H1 (cell line): ENCODE results near the gene ERO1A. TPM values are rescaled to one million over a fixed set of nuclear protein-coding genes. Genes with fewer than 3 reads are reported as not detected.

Experiments used
- CTCF ChIA-PET: fragments of 300-600 bp; sonication (Branson Sonifier 250); formaldehyde crosslinking; loops from one replicate; lab custom pipeline; 2021; ENCODE audit not compliant: partially characterized antibody; lab: Charles Lee
- POLR2A ChIA-PET: fragments of 300-600 bp; sonication (Branson Sonifier 250); formaldehyde crosslinking; loops from one replicate; lab custom pipeline; 2021; ENCODE audit warnings: inconsistent platforms; ENCODE audit not compliant: partially characterized antibody; lab: Charles Lee
- DNase-seq, 2 experiments: peaks; one replicate each; pipeline versions ENCODE4 v3.0.0 to v3.0.0-alpha.2; 2010 to 2022; ENCODE audit warnings: low spot score in 2 of 2, low read depth in 1 of 2, mixed read lengths in 1 of 2
- FAIRE-seq: peaks from 2 replicates; lab custom pipeline; 2011; peaks lifted over from hg19 to GRCh38; lab: Jason Lieb, UNC
- H2AFZ ChIP-seq: 2 replicates; pipeline ENCODE4 v1.8.1; 2012; ENCODE audit warnings: low read length, inconsistent platforms
- H2AK5ac ChIP-seq: 2 replicates; pipeline ENCODE4 v1.6.1; 2013; ENCODE audit warnings: low read depth, low read length
- H2BK120ac ChIP-seq: replicated peaks from 2 replicates; pipeline ENCODE3; 2013; ENCODE audit warnings: low read depth, low read length, inconsistent platforms
- H2BK12ac ChIP-seq: 2 replicates; pipeline ENCODE4 v1.6.1; 2013; ENCODE audit warnings: low read depth, low read length
- H2BK15ac ChIP-seq: 2 replicates; pipeline ENCODE4 v1.6.1; 2013; ENCODE audit warnings: low read length
- H2BK20ac ChIP-seq: 2 replicates; pipeline ENCODE4 v1.6.1; 2013; ENCODE audit warnings: low read length
- H2BK5ac ChIP-seq: 2 replicates; pipeline ENCODE4 v1.6.1; 2013; ENCODE audit warnings: low read depth, low read length
- H3K14ac ChIP-seq: 2 replicates; pipeline ENCODE4 v1.6.1; 2013; ENCODE audit warnings: inconsistent platforms; ENCODE audit not compliant: insufficient read length
- H3K18ac ChIP-seq: 2 replicates; pipeline ENCODE4 v1.6.1; 2013; ENCODE audit warnings: low read length; ENCODE audit errors: extremely low read depth
- H3K23ac ChIP-seq: 2 replicates; pipeline ENCODE4 v1.6.1; 2013; ENCODE audit warnings: inconsistent platforms; ENCODE audit not compliant: insufficient read length
- H3K23me2 ChIP-seq: 2 replicates; pipeline ENCODE4 v1.6.1; 2013; ENCODE audit warnings: low read depth, low read length
- H3K27ac ChIP-seq: 2 replicates; pipeline ENCODE4 v1.6.1; 2011; ENCODE audit warnings: low read depth, low read length, inconsistent platforms
- H3K27me3 ChIP-seq, 4 experiments: replicated peaks in 1 of 4; 1 replicate in 1 of 4; 2 replicates in 3 of 4; pipeline versions ENCODE4 v1.6.1 to v1.8.1; 2011 to 2013; ENCODE audit warnings: low read length in 3 of 4, mild to moderate bottlenecking in 3 of 4, inconsistent platforms in 2 of 4, mixed read lengths in 2 of 4, moderate library complexity in 1 of 4; ENCODE audit not compliant: control insufficient read depth in 3 of 4, insufficient read depth in 3 of 4; ENCODE audit errors: extremely low read depth in 1 of 4
- H3K36me3 ChIP-seq, 4 experiments: 2 replicates each; pipeline versions ENCODE4 v1.6.1 to v1.8.1; 2011 to 2013; ENCODE audit warnings: mild to moderate bottlenecking in 4 of 4, low read length in 3 of 4, moderate library complexity in 2 of 4, control low read depth in 1 of 4, inconsistent platforms in 1 of 4; ENCODE audit not compliant: insufficient read depth in 4 of 4, control insufficient read depth in 2 of 4
- H3K4ac ChIP-seq: replicated peaks from 2 replicates; pipeline ENCODE3; 2013; ENCODE audit warnings: low read length, low read depth, mixed read lengths, inconsistent platforms; ENCODE audit not compliant: insufficient read length
- H3K4me1 ChIP-seq, 4 experiments: replicated peaks in 1 of 4; 1 replicate in 1 of 4; 2 replicates in 3 of 4; pipeline versions ENCODE4 v1.6.1 to v1.8.1; 2011 to 2013; ENCODE audit warnings: low read length in 3 of 4, inconsistent platforms in 2 of 4, mixed read lengths in 1 of 4; ENCODE audit not compliant: insufficient read depth in 4 of 4, control insufficient read depth in 3 of 4
- H3K4me2 ChIP-seq, 2 experiments: 2 replicates each; pipeline versions ENCODE4 v1.6.1 to v1.8.1; 2011 to 2013; ENCODE audit warnings: low read depth in 2 of 2, low read length in 2 of 2, control low read depth in 1 of 2, inconsistent platforms in 1 of 2, mild to moderate bottlenecking in 1 of 2; ENCODE audit not compliant: insufficient read depth in 1 of 2
- H3K4me3 ChIP-seq, 4 experiments: fragments of 200-600, 300-600 bp in 1 of 4; sonication (generic), shearing (Covaris generic), sonication (Bioruptor Twin) in 1 of 4; 2 replicates each; pipeline versions ENCODE4 v1.5.1 to v1.8.1; 2011 to 2016; ENCODE audit warnings: low read length in 4 of 4, low read depth in 3 of 4, control low read depth in 2 of 4, inconsistent platforms in 2 of 4, mild to moderate bottlenecking in 2 of 4, mixed read lengths in 1 of 4, moderate library complexity in 1 of 4; ENCODE audit not compliant: insufficient read depth in 2 of 4; ENCODE audit errors: extremely low read depth in 1 of 4
- H3K56ac ChIP-seq: replicated peaks from 2 replicates; pipeline ENCODE3; 2013; ENCODE audit warnings: low read depth, mild to moderate bottlenecking, mixed read lengths, low read length, inconsistent platforms; ENCODE audit not compliant: insufficient read length
- H3K79me1 ChIP-seq: 2 replicates; pipeline ENCODE4 v1.6.1; 2013; ENCODE audit warnings: low read depth, low read length, control low read depth
- H3K79me2 ChIP-seq, 2 experiments: 2 replicates each; pipeline versions ENCODE4 v1.6.1 to v1.8.1; 2012 to 2013; ENCODE audit warnings: low read length in 2 of 2, mild to moderate bottlenecking in 2 of 2, inconsistent platforms in 1 of 2; ENCODE audit not compliant: insufficient read depth in 2 of 2, control insufficient read depth in 1 of 2
- H3K9ac ChIP-seq, 4 experiments: replicated peaks in 1 of 4; 1 replicate in 1 of 4; 2 replicates in 3 of 4; pipeline versions ENCODE4 v1.6.1 to v1.8.1; 2011 to 2013; ENCODE audit warnings: low read depth in 3 of 4, low read length in 3 of 4, control low read depth in 2 of 4, mild to moderate bottlenecking in 2 of 4, moderate library complexity in 2 of 4, inconsistent platforms in 1 of 4; ENCODE audit errors: extremely low read depth in 1 of 4
- H3K9me3 ChIP-seq, 2 experiments: 2 replicates each; pipeline versions ENCODE4 v1.6.1 to v1.8.1; 2012 to 2013; ENCODE audit warnings: mild to moderate bottlenecking in 2 of 2, moderate library complexity in 2 of 2, control low read depth in 1 of 2, inconsistent platforms in 1 of 2, low read depth in 1 of 2, low read length in 1 of 2, mixed read lengths in 1 of 2; ENCODE audit not compliant: insufficient read depth in 2 of 2
- H4K20me1 ChIP-seq, 2 experiments: replicated peaks in 1 of 2; 2 replicates each; pipeline versions ENCODE3 to v1.8.1; 2011 to 2013; ENCODE audit warnings: inconsistent platforms in 2 of 2, low read length in 2 of 2, mild to moderate bottlenecking in 1 of 2; ENCODE audit not compliant: insufficient read depth in 2 of 2, control insufficient read depth in 1 of 2
- H4K5ac ChIP-seq: 2 replicates; pipeline ENCODE4 v1.6.1; 2013; ENCODE audit warnings: low read length, low read depth, mixed read lengths, inconsistent platforms; ENCODE audit not compliant: insufficient read length
- H4K8ac ChIP-seq: 2 replicates; pipeline ENCODE4 v1.8.0; 2013; ENCODE audit warnings: mild to moderate bottlenecking, moderate library complexity, low read length, inconsistent platforms; ENCODE audit not compliant: insufficient read depth; ENCODE audit errors: extremely low read depth
- H4K91ac ChIP-seq: replicated peaks from 2 replicates; pipeline ENCODE3; 2013; ENCODE audit warnings: low read length, mixed read lengths, inconsistent platforms; ENCODE audit not compliant: insufficient read length
- ATF2 ChIP-seq: IDR thresholded peaks from 2 replicates; pipeline ENCODE4 v1.6.1; 2012; ENCODE audit warnings: low read length, inconsistent platforms
- CBX8 ChIP-seq: fragments of 300-800, 300-1000 bp; sonication (generic); IDR thresholded peaks from 2 replicates; pipeline ENCODE4 v1.7.1; 2016; ENCODE audit warnings: low read depth, low read length, borderline replicate concordance
- CHD1 ChIP-seq: IDR thresholded peaks from 2 replicates; pipeline ENCODE4 v1.6.1; 2012; ENCODE audit warnings: low read depth, low read length, improper control_type of control experiment
- FOSL1 ChIP-seq: IDR thresholded peaks from 2 replicates; pipeline ENCODE4 v1.6.1; 2011; ENCODE audit warnings: mild to moderate bottlenecking, low read depth, low read length, moderate library complexity; ENCODE audit not compliant: insufficient read depth
- HDAC6 ChIP-seq: IDR thresholded peaks from one replicate; pipeline ENCODE4 v1.7.1; 2012; ENCODE audit warnings: low read depth, mild to moderate bottlenecking, inconsistent platforms, low read length, moderate library complexity
- JUND ChIP-seq: IDR thresholded peaks from 2 replicates; pipeline ENCODE4 v1.6.1; 2011; ENCODE audit warnings: mild to moderate bottlenecking, improper control_type of control experiment, low read length
- KDM1A ChIP-seq: fragments of 200-600, 300-600 bp; sonication (generic); IDR thresholded peaks from 2 replicates; pipeline ENCODE4 v1.7.1; 2016; ENCODE audit warnings: mild to moderate bottlenecking, low read length, borderline replicate concordance
- RAD21 ChIP-seq, 2 experiments: IDR thresholded peaks in 1 of 2; conservative IDR thresholded peaks in 1 of 2; 2 replicates each; pipeline ENCODE4 v1.6.1; 2011; ENCODE audit warnings: low read depth in 2 of 2, low read length in 2 of 2, improper control_type of control experiment in 1 of 2, inconsistent platforms in 1 of 2, mild to moderate bottlenecking in 1 of 2, moderate library complexity in 1 of 2
- RXRA ChIP-seq: IDR thresholded peaks from 2 replicates; pipeline ENCODE4 v1.6.1; 2011; ENCODE audit warnings: low read depth, mild to moderate bottlenecking, low read length, moderate library complexity; ENCODE audit not compliant: insufficient read depth
- SP1 ChIP-seq: IDR thresholded peaks from 2 replicates; pipeline ENCODE4 v1.6.1; 2011; ENCODE audit warnings: low read depth, low read length
- TAF7 ChIP-seq: optimal IDR thresholded peaks from 2 replicates; pipeline ENCODE3; 2011; ENCODE audit warnings: low read depth, mild to moderate bottlenecking, inconsistent platforms, low read length, moderate library complexity, borderline replicate concordance
- TCF12 ChIP-seq: IDR thresholded peaks from 2 replicates; pipeline ENCODE4 v1.6.1; 2011; ENCODE audit warnings: low read depth, mild to moderate bottlenecking, low read length
- WGBS, 2 experiments: shearing (Covaris generic) in 1 of 2; methylation state at CpG; one replicate each; pipeline versions ENCODE4 v1.1.6 to v1.1.7; 2013 to 2015; ENCODE audit warnings: low lambda C conversion rate in 2 of 2, mixed read lengths in 2 of 2, inconsistent platforms in 1 of 2, low coverage in 1 of 2, missing lambda C conversion rate in 1 of 2; ENCODE audit not compliant: insufficient replicate concordance in 2 of 2, insufficient coverage in 1 of 2, insufficient read length in 1 of 2; ENCODE audit errors: extremely low coverage in 1 of 2, missing lambda C conversion rate in 1 of 2; 5-methylcytosine and 5-hydroxymethylcytosine counted together
- polyA plus RNA-seq, 7 experiments: library from polyadenylated mRNA; depleted of rRNA in 3 of 7; stranded (reverse) in 5 of 7; unstranded in 2 of 7; fragments of >200 nt in 5 of 7; fragments of 200-250 nt in 2 of 7; gene quantifications; 1 replicate in 5 of 7; 2 replicates in 1 of 7; 4 replicates in 1 of 7; pipeline versions ENCODE4 v1.2.1 to v1.2.3, GENCODE V29; 2011 to 2013; ENCODE audit warnings: missing spikeins in 2 of 7, mixed read lengths in 2 of 7
- total RNA-seq: library from RNA; stranded (reverse); fragmentation: NEBNext Ultra II Directional; extraction: Animal tissue kit (Norgen Biotek cat#: 25700); gene quantifications from 2 replicates; pipeline ENCODE4 v1.2.1, GENCODE V29; 2021

The ERO1A gene
- total and polyA plus RNA-seq, 2 of the 8 experiments (the other 6 are each of a cell fraction or from before 2014, with no cell fraction given) = 15.7 to 42.0 TPM

- no peak overlapping the region for H2BK15ac ChIP-seq
- H2BK12ac ChIP-seq = no peak overlapping the region
- H3K4ac ChIP-seq = no peak overlapping the region
- no peak overlapping the region for H3K9ac ChIP-seq
- FAIRE-seq (no peak), DNase-seq (no peak)
- H3K79me1 ChIP-seq = no peaks in the 10 kb centered on the region
- WGBS, 2 experiments = 80% methylated on average over 3 of the region's 3 CpGs; no CpG with 5 or more reads in 1 of the 2 experiments
- no peak overlapping the region for H4K8ac ChIP-seq
- no peaks in the 10 kb centered on the region for H3K27me3 ChIP-seq
- H3K23ac ChIP-seq = no peak overlapping the region
- no peak overlapping the region for H2AK5ac ChIP-seq
- no peak overlapping the region for H4K5ac ChIP-seq
- no peak overlapping the region for H3K4me3 ChIP-seq
- POLR2A ChIA-PET = interaction anchor here (1.3 to 1.9 kb wide), 2 partner anchors 13 to 15 kb away, joined by 4 to 6 read pairs; no protein-coding TSS in a partner anchor
- no peak overlapping the region for H2BK5ac ChIP-seq
- H3K79me2 ChIP-seq = peaks cover 0 to 58% of the 10 kb centered on the region in 2 experiments; a peak in 2 of 4 replicates
- no peak overlapping the region for H3K18ac ChIP-seq
- H3K9me3 ChIP-seq = no peaks in the 10 kb centered on the region
- no peaks in the 10 kb centered on the region for H3K36me3 ChIP-seq
- H2BK120ac ChIP-seq = no peak overlapping the region
- H3K56ac ChIP-seq = no peak overlapping the region
- H3K4me1 ChIP-seq = peaks cover 0 to 3% (median 0%) of the 10 kb centered on the region in 4 experiments; a peak in 2 of 7 replicates
- H4K20me1 ChIP-seq = peaks cover 0 to 8% of the 10 kb centered on the region in 2 experiments
- no peak overlapping the region for H3K14ac ChIP-seq
- no peak overlapping the region for H3K27ac ChIP-seq
- H3K23me2 ChIP-seq = peaks cover 6% of the 10 kb centered on the region; the same call in 1 of the 2 replicates
- H3K4me2 ChIP-seq = no peak overlapping the region
- no peak overlapping the region for H2BK20ac ChIP-seq
- H4K91ac ChIP-seq = no peak overlapping the region
- CTCF ChIA-PET = no interaction called here
- no peak overlapping the region for H2AFZ ChIP-seq
- TF ChIP-seq KDM1A = no peak
- TF ChIP-seq SP1 = no peak
- TF ChIP-seq TAF7 = no peak
- no peak for TF ChIP-seq ATF2
- no peak for TF ChIP-seq RXRA
- no peak for TF ChIP-seq TCF12
- TF ChIP-seq CBX8 = no peak
- no peak for TF ChIP-seq FOSL1
- no peak for TF ChIP-seq CHD1
- no peak for TF ChIP-seq HDAC6
- no peak for TF ChIP-seq RAD21 (IDR thresholded peaks at IDR 0.05 in 1 of 2, conservative IDR thresholded peaks at IDR 0.05 in 1 of 2; ENCODE audit: low read depth in 2 of 2, low read length in 2 of 2)
- TF ChIP-seq JUND = no peak
Observed at GRCh38 chr14:52693036-52693435, 2.3 kb downstream of the ERO1A start.
